GM19395 (cell line): Measurements from ENCODE around the gene BMPR1B.

Experiments
- ATAC-seq: cut with Tn5 transposase; IDR thresholded peaks from one replicate; pipeline ENCODE4 v1.9.1; 2021; ENCODE audit warnings: mild to moderate bottlenecking, moderate library complexity; ENCODE audit not compliant: unreplicated experiment

The BMPR1B gene

DNA sequence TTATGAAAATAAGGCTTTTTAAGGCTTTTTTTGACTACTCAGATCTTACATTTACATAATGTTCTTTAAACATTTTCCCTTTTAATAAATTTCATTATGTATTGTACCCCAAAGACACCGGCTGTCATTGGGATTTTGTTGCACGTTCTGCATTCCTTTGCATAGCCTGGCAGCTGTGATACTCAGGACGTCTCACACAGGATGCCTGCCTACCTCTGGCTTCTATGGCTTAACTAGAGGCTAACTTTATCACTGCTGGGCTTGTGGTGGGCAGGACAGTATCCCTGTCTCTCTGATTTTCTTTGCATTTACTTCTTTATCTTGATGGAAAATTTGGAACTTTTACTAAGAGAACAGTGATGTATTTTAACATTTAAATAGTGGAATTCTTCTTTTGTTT is 147.8 kb downstream of the BMPR1B start:
- no peak for ATAC-seq

- ATAC-seq, result no peak
These were observed 151.9 kb downstream of the BMPR1B start for GRCh38 chr4:94909645-94910044.

GRCh38 chr4:94911106-94911505 is 153.4 kb downstream of the BMPR1B start:
- peak; percentile 45 for ATAC-seq

- ATAC-seq, result no peak
These were observed 154.9 kb downstream of the BMPR1B start for GRCh38 chr4:94912606-94913005.

- peak; percentile 87 for ATAC-seq
These were observed 155.6 kb downstream of the BMPR1B start for GRCh38 chr4:94913316-94913715.

GRCh38 chr4:94917146-94917545 is 159.4 kb downstream of the BMPR1B start:
- ATAC-seq, result no peak

DNA sequence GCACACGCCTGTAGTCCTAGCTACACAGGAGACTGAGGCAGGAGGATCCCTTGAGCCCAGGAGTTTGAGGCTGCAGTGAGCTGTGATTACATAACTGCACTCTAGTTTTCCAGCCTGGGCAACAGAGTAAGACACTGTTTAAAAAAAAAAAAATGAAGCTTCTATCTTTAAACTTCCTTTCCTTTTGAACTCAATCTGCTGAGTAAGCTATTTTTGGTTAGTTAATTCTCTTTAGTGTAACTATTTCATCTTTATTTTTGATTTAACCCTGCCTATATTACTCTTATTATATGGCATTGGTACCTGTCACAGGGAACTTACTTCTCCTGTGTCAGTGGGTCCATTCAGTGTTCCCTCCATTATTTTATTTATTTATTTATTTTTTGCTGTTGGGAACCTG is 160.8 kb downstream of the BMPR1B start:
- ATAC-seq, result no peak

DNA sequence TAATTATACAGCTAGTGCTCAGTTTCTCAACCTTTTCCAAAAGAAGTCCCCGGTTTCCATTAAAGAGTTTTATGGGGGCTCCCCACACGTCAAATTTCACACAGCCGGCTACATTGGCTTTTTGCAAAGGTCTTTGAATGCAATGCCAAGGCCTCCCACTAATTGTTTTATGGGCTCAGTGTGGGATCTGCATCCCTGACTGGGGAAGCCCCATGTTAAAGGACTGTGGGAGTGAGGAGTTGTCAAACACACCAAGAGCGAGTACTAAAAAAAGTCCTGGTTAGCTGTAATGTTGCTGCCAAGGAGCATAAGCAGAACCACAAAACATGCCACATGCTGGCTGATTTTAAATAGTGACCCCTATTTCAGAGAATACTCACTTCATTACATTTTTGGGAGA is 162.6 kb downstream of the BMPR1B start:
- ATAC-seq, result no peak

- no peak for ATAC-seq
These were observed 166.8 kb downstream of the BMPR1B start for GRCh38 chr4:94924566-94924965.

DNA sequence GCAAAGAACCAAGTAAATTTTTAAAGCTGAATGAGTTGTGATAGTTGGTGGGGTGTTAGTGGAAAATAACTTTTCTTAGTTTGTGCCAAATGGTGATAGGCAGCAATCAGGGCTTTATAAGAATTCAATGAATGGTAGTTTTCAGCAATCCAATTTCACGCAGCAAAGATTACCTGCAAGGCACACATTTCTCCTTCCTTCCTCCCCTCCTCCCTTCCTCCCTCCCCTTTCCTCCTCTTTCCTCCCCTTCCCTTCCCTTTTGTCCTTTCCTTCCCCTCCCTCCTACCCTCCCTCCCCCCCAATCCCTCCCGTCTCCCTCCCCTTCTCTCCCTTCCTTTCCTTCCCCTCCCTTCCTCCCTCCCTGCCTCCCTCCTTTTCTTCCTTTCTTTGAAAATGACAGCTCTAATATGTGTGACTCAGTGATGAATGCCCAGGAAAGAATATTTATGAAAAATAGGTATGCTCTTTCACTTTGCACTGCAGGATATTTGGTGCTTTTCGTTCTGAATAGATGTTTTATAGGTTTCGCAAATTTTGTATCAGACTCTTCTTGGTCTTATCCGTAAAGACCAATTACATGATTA is 168.1 kb downstream of the BMPR1B start:
- ATAC-seq, result no peak

GRCh38 chr4:94926936-94927335 is 169.2 kb downstream of the BMPR1B start:
- no peak for ATAC-seq

DNA sequence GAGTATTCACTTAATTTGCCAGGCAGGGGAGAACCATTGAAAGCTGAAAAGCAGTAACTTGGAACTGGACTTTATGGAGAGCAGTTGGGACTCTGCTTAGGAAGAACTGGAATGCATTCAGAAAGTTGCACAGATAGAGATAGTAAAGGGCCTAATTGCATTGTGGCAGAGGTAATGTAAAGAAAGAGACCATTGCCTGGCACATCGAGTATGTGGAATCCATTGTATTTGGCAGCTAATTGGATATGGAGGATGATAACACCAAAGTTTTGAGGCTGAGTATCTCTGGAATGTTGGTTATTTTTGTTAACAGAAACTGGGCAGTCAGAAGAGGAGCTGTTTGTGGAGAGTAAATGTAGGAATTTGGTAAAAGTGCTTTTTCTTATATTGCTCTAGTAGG is 169.9 kb downstream of the BMPR1B start:
- ATAC-seq, result no peak

GRCh38 chr4:94929696-94930095 is 171.9 kb downstream of the BMPR1B start:
- no peak for ATAC-seq

GRCh38 chr4:94931626-94932025 is 173.9 kb downstream of the BMPR1B start:
- ATAC-seq, result no peak

DNA sequence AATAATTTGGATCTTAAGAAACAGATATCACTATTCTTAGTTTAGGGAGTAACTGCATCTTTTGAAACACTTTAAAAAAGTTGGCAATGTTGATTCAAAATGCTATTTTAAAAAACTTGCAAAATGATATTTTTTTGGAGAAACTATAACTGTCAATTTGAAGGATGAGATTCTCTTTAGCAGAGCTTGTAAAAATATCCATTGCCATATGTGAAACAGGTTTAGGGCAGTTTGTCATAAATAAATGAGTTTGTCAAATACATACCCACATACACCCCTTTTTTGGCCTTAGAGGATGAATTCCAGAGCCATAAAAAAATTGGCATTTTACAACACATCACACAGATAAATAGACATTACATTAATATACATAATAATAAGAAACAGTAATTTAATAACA is 174.6 kb downstream of the BMPR1B start:
- ATAC-seq, result no peak

GRCh38 chr4:94933799-94934198 is 176.0 kb downstream of the BMPR1B start:
- ATAC-seq, result no peak

DNA sequence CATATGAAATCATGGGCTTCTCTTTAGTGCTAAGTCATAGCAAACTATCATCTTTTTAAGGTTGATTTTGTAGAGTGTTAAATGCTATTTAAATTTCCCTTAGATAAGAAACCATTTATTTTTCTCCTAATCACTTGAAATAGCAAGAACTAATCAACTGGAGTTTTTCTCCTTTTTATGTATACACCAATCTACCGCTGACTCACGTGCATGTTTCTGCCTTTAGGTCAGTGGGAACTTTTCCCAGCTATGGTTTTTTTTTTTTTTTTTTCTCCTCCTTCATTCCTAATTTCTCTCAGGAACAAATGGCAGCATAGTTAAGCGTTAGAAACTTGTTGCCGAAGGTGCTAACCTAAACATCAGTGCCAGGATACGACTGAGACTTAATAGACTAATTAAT is 176.4 kb downstream of the BMPR1B start:
- ATAC-seq, result no peak

DNA sequence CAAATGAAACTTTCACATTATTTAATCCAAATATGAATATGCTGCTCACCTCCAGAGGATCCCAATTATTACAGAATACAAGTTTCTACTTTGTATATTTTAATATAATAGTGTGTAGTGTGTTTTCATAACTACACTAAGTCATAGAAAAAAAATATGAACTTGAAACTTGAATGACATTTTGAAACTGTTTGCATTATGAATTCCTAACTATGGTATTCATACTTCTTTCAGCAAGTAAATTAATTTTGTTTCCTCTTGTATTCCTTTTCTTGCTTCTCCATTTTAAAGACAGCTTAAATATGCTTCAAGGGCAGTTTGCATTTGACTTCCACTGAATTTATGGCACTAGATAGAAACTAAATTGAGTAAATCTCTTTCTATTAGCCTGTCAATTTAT is 177.1 kb downstream of the BMPR1B start:
- ATAC-seq, result no peak

- ATAC-seq, result no peak
These were observed 179.1 kb downstream of the BMPR1B start for GRCh38 chr4:94936854-94937253.

- ATAC-seq, result no peak
These were observed 182.2 kb downstream of the BMPR1B start for GRCh38 chr4:94939791-94940519.

DNA sequence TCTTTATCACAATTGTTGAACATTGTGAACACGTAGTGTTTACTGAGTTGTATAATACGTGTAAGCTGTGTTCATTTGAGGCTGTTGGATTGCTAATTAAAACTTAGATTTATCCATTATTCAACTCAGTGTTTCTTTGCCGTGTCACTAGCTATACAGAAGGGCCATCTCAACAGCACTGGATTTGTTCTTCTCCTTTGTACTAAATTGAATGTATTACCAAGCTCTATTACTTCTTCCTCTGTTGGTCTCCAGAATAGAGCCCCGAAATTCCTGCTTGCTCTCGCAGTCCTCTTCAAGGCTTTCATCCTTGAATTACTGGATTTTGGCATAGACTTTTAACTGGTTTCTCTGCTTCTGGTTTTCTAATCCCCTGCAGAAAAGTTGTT is 182.8 kb downstream of the BMPR1B start:
- no peak for ATAC-seq

GRCh38 chr4:94941706-94942105 is 184.0 kb downstream of the BMPR1B start:
- ATAC-seq, result no peak

DNA sequence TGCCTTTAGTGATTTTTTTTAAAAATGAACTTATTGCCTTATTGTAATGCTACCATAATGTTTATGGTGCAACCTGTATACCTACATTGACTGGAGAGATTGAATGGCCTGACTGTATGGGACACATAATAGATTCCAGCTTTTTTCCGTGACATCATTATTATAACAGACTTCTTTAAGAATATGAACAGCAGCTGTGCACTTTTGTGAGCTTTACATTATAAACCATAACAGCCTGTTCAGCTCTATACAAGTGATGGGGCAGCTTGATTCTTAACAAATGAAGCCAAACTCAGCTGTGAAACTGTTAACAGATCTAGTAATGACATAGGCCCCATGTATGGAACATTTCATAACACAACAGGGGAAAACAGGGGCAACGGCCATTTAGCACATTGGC is 187.0 kb downstream of the BMPR1B start:
- no peak for ATAC-seq
